AG10803 (cell line): ENCODE measurements around the gene EIF5.

Experiments used
- DNase-seq: peaks from one replicate; pipeline ENCODE4 v3.0.0; 2010; ENCODE audit warnings: low read depth
- H3K4me3 ChIP-seq: 2 replicates; pipeline ENCODE4 v1.5.1; 2011; ENCODE audit warnings: mild to moderate bottlenecking, low read length, control low read depth
- CTCF ChIP-seq: conservative IDR thresholded peaks from 2 replicates; pipeline ENCODE4 v1.5.1; 2011; ENCODE audit warnings: mild to moderate bottlenecking, low read length, control low read depth, inconsistent platforms

EIF5 gene

GRCh38 chr14:103372552-103373304 lies 38.7 kb downstream of the EIF5 start:
- DNase-seq = peak; percentile 82
- H3K4me3 ChIP-seq = no peak overlapping the region
- TF ChIP-seq CTCF = no peak

- no peak overlapping the region for H3K4me3 ChIP-seq
- TF ChIP-seq CTCF = no peak
- no peak for DNase-seq
These were observed 40.1 kb downstream of the EIF5 start for GRCh38 chr14:103374121-103374520.

DNA sequence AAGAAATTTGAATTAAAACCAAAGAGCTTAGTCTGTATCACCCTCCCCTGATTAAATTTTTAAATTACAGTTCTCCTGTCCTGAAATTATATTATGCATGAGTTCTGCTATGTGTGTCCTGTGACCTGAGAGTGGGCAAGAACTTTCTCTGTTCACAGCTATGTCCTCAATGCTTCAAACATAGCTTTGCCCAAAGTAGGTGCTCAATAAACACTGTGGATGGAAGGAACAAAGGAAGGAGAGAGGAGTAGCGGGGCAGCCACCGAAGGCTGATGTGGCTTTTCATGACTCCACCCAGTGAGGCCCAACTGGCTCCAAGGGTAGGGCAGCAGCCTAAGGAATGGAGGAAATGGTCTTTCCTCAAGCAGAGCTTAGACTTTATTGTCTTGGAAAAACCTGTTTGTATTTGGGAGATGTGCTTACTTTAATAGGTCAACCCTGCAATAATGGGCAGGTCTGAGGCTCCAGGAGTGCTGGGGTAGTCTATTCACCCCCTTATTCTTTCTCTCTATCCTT lies 43.5 kb downstream of the EIF5 start:
- no peak overlapping the region for H3K4me3 ChIP-seq
- DNase-seq = no peak
- no peak for TF ChIP-seq CTCF

DNA sequence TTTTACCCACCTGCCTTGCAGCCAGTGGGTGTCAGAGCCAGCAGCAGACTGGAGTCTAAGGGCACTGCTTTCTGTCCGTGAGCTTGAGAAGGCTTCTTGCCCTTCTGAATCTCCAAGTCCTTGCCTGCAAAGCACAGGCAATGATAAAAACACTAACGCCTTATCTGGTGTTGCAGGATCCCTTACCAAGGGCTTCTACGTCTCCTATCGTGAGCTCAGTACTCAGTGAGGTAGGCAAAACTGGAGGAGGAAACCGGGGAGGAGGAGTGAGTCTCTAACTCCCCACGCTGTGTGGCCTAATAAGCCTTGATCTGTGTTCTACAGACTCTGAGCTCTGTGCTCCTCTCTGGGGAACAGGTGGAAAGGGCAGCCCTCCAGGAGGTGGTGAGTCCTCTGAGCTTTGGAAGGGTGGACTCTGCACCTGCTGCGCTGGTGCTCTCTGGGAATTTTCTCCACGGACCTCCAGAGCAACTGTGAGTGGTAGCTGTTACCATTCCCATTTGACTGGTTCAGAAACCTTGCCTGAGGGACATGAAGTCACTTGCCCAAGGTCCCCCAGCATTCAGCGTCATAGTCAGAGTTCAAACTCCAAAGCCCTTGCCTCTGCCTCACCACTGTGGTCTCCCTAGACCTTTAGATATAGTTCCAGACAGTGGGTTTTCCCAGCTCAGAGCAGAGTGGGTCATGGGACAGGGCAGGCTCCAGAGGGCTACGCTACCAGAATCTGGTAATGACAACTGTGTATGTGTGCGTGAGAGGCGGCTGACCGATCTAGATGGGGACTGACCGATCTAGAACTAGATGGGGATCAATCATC lies 44.2 kb downstream of the EIF5 start:
- H3K4me3 ChIP-seq = no peak overlapping the region
- no peak for DNase-seq
- no peak for TF ChIP-seq CTCF

GRCh38 chr14:103380719-103381377 lies 46.8 kb downstream of the EIF5 start:
- no peak for TF ChIP-seq CTCF
- DNase-seq = peak; percentile 30
- H3K4me3 ChIP-seq = no peak overlapping the region

- H3K4me3 ChIP-seq = no peak overlapping the region
- peak; percentile 82 for DNase-seq
- TF ChIP-seq CTCF = no peak
These were observed 48.3 kb downstream of the EIF5 start for GRCh38 chr14:103382376-103382775.
